Stimulated activated memory B cell treated with anti-CD40 and anti-IgM and Interleukin-4, amounts not matched to agents 10 μg/mL and 1 μg/mL and 100 μg/mL, for 72 hours (primary cell): Measurements from ENCODE around the gene ENO2.
"Not testable (repeated sequence)": the region's sequence is repeated elsewhere in the genome, so short reads cannot be mapped to it uniquely, and the experiment has no call there.

Experiments used
- ATAC-seq: fragments of 150-1000 bp; cut with Tn5 transposase; 2 replicates; pipeline ENCODE4 v1.10.0; 2021
- H3K27ac Mint-ChIP-seq: one replicate; pipeline ENCODE4 v1.8.0; 2022; ENCODE audit warnings: mild to moderate bottlenecking, mixed read lengths
- H3K27me3 Mint-ChIP-seq: one replicate; pipeline ENCODE4 v1.8.0; 2022; ENCODE audit warnings: mixed read lengths
- H3K36me3 Mint-ChIP-seq: one replicate; pipeline ENCODE4 v1.8.0; 2022; ENCODE audit warnings: mixed read lengths
- H3K4me1 Mint-ChIP-seq: one replicate; pipeline ENCODE4 v1.8.0; 2022; ENCODE audit warnings: mixed read lengths
- H3K4me3 Mint-ChIP-seq: one replicate; pipeline ENCODE4 v1.8.0; 2022; ENCODE audit warnings: mild to moderate bottlenecking, moderate library complexity, mixed read lengths
- H3K9me3 Mint-ChIP-seq: one replicate; pipeline ENCODE4 v1.8.0; 2022; ENCODE audit warnings: mixed read lengths

ENO2 gene

DNA sequence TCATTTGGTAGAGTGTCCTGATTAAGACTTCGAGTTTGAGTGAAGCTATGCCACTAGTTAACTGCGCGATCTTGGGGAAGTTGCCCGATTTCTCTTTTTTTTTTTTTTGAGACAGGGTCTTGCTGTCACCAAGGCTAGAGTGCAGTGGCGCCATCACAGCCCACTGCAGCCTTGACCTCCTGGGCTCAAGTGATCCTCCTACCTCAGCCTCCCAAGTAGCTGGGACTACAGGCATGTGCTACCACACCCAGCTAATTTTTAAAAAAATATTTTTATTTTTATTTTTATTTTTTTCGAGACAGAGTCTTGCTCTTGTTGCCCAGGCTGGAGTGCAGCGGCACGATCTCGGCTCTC, 40.4 kb upstream of the ENO2 start:
- ATAC-seq, H3K9me3 Mint-ChIP-seq, H3K27me3 Mint-ChIP-seq: not testable (repeated sequence)
- Mint-ChIP-seq H3K4me3 (peak overlapping the region; percentile 99), H3K4me1 (peaks cover 57% of the 10 kb centered on the region), H3K27ac (peak overlapping the region; percentile 92), H3K36me3 (peaks cover 33% of the 10 kb centered on the region)

DNA sequence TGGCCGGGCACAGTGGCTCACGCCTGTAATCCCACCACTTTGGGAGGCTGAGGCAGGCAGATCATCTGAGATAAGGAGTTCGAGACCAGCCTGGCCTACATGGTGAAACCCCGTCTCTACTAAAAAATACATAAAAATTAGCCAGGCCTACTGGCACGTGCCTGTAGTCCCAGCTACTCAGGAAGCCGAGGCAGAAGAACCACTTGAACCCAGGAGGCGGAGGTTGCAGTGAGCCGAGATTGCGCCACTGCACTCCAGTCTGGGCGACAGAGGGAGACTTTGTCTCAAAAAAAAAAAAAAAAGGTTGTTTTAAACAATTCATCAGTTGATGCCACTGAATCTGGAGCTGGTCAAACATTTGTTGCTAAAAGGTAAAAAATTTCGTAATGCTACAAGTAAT, 34.6 kb upstream of the ENO2 start:
- not testable (repeated sequence) for H3K4me3 Mint-ChIP-seq, H3K27me3 Mint-ChIP-seq, H3K9me3 Mint-ChIP-seq, H3K27ac Mint-ChIP-seq, ATAC-seq, H3K4me1 Mint-ChIP-seq
- H3K36me3 Mint-ChIP-seq = peaks cover 18% of the 10 kb centered on the region

DNA sequence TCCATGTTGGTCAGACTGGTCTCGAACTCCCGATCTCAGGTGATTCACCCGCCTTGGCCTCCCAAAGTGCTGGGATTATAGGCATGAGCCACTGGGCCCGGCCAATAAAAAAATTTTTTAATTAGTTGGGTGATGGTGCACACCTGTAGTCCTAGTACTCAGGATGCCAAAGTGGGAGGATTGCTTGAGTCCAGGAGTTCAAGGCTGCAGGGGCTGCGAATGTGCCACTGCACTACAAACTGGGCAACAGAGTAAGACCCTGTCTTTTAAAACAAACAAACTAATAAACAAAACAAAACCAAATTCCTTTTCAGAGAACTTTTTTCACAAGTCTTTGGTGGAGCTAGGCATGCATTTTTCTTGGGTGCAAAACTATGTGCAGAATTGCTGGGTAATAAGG, 31.1 kb upstream of the ENO2 start:
- Mint-ChIP-seq H3K4me1 (no peaks in the 10 kb centered on the region), H3K9me3 (no peaks in the 10 kb centered on the region), H3K27me3 (no peaks in the 10 kb centered on the region), H3K4me3 (no peak overlapping the region), H3K27ac (no peak overlapping the region), H3K36me3 (no peaks in the 10 kb centered on the region)
- ATAC-seq = no peak

DNA sequence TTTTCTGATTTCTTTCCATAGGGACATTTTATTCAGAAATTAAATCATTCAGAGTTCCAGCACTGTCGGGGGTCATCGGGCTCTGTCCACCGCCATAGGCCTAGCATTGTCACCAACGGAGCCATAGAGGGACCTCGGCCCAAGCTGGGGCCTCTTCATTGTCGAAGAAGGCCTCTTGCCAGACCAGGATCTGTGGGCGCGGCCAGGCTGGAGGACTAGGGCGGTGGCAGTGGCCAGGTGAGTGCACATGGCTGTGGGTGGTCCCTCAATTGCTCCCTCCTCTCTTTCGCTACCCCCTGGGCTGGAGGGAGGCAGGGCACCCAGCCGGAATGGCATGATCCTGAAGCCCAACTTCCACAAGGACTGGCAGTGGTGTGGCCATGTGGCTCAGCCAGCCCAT, 30.7 kb upstream of the ENO2 start:
- Mint-ChIP-seq H3K36me3 (no peaks in the 10 kb centered on the region), H3K27ac (no peak overlapping the region), H3K4me3 (no peak overlapping the region), H3K9me3 (no peaks in the 10 kb centered on the region), H3K27me3 (no peaks in the 10 kb centered on the region), H3K4me1 (no peaks in the 10 kb centered on the region)
- no peak for ATAC-seq

DNA sequence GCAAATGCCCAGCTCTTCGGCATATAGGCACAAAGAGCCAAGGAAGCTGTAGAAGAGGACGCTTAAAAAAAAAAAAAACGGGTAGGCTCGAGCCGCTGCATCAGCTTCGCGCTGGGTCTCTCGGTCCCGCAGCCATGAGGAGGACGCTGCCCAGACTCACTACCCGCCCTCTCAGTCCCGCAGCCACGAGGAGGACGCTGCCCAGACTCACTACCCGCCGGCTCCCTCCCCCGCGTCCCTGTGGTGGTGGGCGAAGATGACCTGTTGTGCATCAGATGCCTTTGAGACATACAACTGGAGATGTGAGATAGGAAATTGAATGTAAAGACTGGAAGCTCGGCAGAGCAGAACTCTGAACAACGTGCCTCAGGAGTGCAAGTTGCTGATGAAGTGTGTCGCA, 29.8 kb upstream of the ENO2 start:
- ATAC-seq = no peak
- Mint-ChIP-seq H3K36me3 (no peaks in the 10 kb centered on the region), H3K4me3 (no peak overlapping the region), H3K9me3 (no peaks in the 10 kb centered on the region), H3K4me1 (no peaks in the 10 kb centered on the region), H3K27ac (no peak overlapping the region), H3K27me3 (no peaks in the 10 kb centered on the region)

GRCh38 chr12:6886206-6886999, 28.0 kb upstream of the ENO2 start:
- not testable (repeated sequence) for H3K27me3 Mint-ChIP-seq, H3K4me3 Mint-ChIP-seq, H3K9me3 Mint-ChIP-seq, H3K27ac Mint-ChIP-seq, H3K36me3 Mint-ChIP-seq, ATAC-seq
- peaks cover 11% of the 10 kb centered on the region for H3K4me1 Mint-ChIP-seq

- Mint-ChIP-seq H3K4me1 (peaks cover 16% of the 10 kb centered on the region), H3K27ac (no peak overlapping the region), H3K9me3 (no peaks in the 10 kb centered on the region), H3K36me3 (no peaks in the 10 kb centered on the region), H3K27me3 (no peaks in the 10 kb centered on the region), H3K4me3 (no peak overlapping the region)
- no peak for ATAC-seq
Measured at GRCh38 chr12:6887460-6887859, 26.9 kb upstream of the ENO2 start.

GRCh38 chr12:6888360-6888759, 26.0 kb upstream of the ENO2 start:
- H3K36me3 Mint-ChIP-seq = no peaks in the 10 kb centered on the region
- H3K9me3 Mint-ChIP-seq = no peaks in the 10 kb centered on the region
- H3K4me1 Mint-ChIP-seq = peaks cover 16% of the 10 kb centered on the region
- ATAC-seq = no peak
- no peak overlapping the region for H3K27ac Mint-ChIP-seq
- H3K27me3 Mint-ChIP-seq = no peaks in the 10 kb centered on the region
- H3K4me3 Mint-ChIP-seq = no peak overlapping the region

GRCh38 chr12:6888794-6889193, 25.6 kb upstream of the ENO2 start:
- not testable (repeated sequence) for H3K4me3 Mint-ChIP-seq

DNA sequence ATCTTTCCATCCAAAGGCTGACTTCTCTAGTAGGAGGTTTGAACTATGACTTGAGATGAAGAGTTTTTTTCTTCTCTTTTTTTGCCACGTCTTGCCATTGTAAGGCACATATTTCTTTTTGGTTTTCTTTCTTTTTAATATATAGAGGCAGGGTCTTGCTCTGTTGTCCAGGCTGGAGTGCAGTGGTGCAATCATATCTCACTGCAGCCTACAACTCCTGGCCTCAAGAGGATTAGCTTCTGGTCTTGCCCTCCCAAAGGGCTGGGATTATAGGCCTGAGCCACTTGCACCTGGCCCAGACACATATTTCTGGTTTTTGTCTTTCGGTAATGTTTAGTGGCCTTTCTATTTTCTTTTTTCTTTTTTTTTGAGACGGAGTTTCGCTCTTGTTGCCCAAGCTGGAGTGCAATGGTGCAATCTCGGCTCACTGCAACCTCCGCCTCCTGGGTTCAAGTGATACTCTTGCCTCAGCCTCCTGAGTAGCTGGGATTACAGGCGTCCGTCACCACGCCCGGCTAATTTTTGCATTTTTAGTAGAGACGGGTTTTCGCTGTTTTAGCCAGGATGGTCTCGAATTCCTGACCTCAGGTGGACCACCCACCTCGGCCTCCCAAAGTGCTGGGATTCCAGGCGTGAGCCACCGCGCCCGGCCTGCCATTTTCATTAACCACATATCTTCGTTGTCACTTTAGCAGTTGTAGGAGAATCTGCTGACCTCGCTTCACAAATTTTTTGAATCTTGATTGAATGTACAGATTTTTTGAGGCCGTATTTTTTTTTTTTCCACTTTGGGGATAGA, 24.4 kb upstream of the ENO2 start:
- peaks cover 16% of the 10 kb centered on the region for H3K4me1 Mint-ChIP-seq
- H3K27ac Mint-ChIP-seq = peak overlapping the region; percentile 93
- peak overlapping the region; percentile 84 for H3K4me3 Mint-ChIP-seq

More at GRCh38 chr12:6888794-6889193, 25.6 kb upstream of the ENO2 start:
- not testable (repeated sequence) for ATAC-seq, H3K9me3 Mint-ChIP-seq, H3K27ac Mint-ChIP-seq, H3K27me3 Mint-ChIP-seq, H3K36me3 Mint-ChIP-seq
- peaks cover 16% of the 10 kb centered on the region for H3K4me1 Mint-ChIP-seq

GRCh38 chr12:6890789-6891645, 23.4 kb upstream of the ENO2 start:
- Mint-ChIP-seq H3K27ac (peak overlapping the region; percentile 93), H3K27me3 (no peaks in the 10 kb centered on the region), H3K4me3 (peak overlapping the region; percentile 84), H3K36me3 (no peaks in the 10 kb centered on the region), H3K4me1 (peaks cover 16% of the 10 kb centered on the region), H3K9me3 (no peaks in the 10 kb centered on the region)
- ATAC-seq = peak; percentile 98

More for the DNA sequence above, 24.4 kb upstream of the ENO2 start:
- H3K9me3 Mint-ChIP-seq, ATAC-seq, H3K27me3 Mint-ChIP-seq, H3K36me3 Mint-ChIP-seq: not testable (repeated sequence)

DNA sequence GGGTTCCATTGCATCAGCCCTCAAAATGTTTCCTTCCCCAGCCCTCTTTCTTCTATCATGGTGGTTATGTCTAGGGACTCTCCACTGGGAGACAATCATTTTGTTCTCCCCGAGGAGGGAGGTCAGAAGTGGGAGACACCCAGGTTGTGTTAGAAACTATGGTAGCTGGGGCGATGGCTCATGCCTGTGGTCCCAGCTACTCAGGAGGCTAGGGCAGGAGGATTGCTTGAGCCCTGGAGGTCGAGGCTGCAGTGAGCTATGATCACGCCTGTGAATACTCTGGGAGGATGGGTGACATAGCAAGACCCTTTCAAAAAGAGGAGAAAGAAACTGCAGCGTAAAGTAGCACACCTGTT, 22.8 kb upstream of the ENO2 start:
- Mint-ChIP-seq H3K27ac (peak overlapping the region; percentile 93), H3K36me3 (no peaks in the 10 kb centered on the region), H3K4me3 (peak overlapping the region; percentile 84), H3K9me3 (no peaks in the 10 kb centered on the region), H3K4me1 (peaks cover 16% of the 10 kb centered on the region), H3K27me3 (no peaks in the 10 kb centered on the region)
- no peak for ATAC-seq

- peaks cover 16% of the 10 kb centered on the region for H3K4me1 Mint-ChIP-seq
- not testable (repeated sequence) for ATAC-seq, H3K36me3 Mint-ChIP-seq, H3K4me3 Mint-ChIP-seq, H3K9me3 Mint-ChIP-seq, H3K27ac Mint-ChIP-seq, H3K27me3 Mint-ChIP-seq
Measured at GRCh38 chr12:6892683-6893082, 21.7 kb upstream of the ENO2 start.

- H3K27ac Mint-ChIP-seq = no peak overlapping the region
- no peaks in the 10 kb centered on the region for H3K9me3 Mint-ChIP-seq
- no peak overlapping the region for H3K4me3 Mint-ChIP-seq
- no peaks in the 10 kb centered on the region for H3K36me3 Mint-ChIP-seq
- H3K27me3 Mint-ChIP-seq = no peaks in the 10 kb centered on the region
- peaks cover 17% of the 10 kb centered on the region for H3K4me1 Mint-ChIP-seq
- ATAC-seq = no peak
Measured at GRCh38 chr12:6894321-6894720, 20.1 kb upstream of the ENO2 start.

DNA sequence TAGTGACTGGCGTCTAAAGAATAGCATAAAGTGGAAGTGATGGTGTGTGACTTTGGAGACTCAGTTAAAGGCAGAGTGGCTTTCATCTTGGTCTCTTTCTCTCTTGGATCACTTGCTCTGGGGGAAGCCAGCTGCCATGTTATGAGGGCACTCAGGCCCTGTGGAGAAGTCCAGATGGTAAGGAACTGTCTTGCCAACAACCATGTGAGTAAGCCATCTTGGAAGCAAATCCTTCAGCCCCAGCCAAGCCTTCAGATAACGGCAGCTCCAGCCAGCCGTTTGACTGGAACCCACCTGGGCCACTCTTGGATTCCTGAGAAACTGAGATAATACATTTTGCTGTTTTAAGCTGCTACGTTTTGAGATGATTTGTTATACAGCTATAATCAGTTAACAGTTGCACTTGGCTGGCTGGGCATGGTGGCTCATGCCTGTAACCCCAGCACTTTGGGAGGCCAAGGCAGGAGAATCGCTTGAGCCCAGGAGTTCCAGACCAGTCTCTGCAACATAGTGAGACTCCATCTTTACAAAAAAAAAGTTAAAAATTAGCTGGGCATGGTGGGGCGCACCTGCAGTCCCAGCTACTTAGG, 17.4 kb upstream of the ENO2 start:
- peaks cover 7% of the 10 kb centered on the region for H3K4me1 Mint-ChIP-seq
- H3K36me3 Mint-ChIP-seq = no peaks in the 10 kb centered on the region
- H3K27ac Mint-ChIP-seq = no peak overlapping the region
- no peak overlapping the region for H3K4me3 Mint-ChIP-seq
- no peaks in the 10 kb centered on the region for H3K9me3 Mint-ChIP-seq
- ATAC-seq = no peak
- H3K27me3 Mint-ChIP-seq = no peaks in the 10 kb centered on the region
